Measurements from ENCODE around the gene GIMAP2. TPM values are rescaled to one million over a fixed set of nuclear protein-coding genes. Genes with fewer than 3 reads are reported as not detected.

The GIMAP2 gene
- 0.10 and 0.11 TPM in 2 replicates for polyA plus RNA-seq (2011; rRNA removed)
- polyA minus RNA-seq (2011; rRNA and poly(A)+ RNA removed), result not detected in 2 replicates

- Histone ChIP-seq H3K9me3 (ENCODE audit: control insufficient read depth, insufficient read depth, low read length) (peaks cover 12% of the 10 kb centered on the region), H3K27me3 (ENCODE audit: control insufficient read depth, insufficient read depth, low read length) (no peaks in the 10 kb centered on the region), H3K27ac (ENCODE audit: low read depth, low read length) (no peak within 1 kb of the TSS), H3K4me3 (ENCODE audit: low read depth, low read length) (peak within 1 kb of the TSS; percentile 10; the same call in 1 of the 2 replicates)
- TF ChIP-seq, protein P1, sequence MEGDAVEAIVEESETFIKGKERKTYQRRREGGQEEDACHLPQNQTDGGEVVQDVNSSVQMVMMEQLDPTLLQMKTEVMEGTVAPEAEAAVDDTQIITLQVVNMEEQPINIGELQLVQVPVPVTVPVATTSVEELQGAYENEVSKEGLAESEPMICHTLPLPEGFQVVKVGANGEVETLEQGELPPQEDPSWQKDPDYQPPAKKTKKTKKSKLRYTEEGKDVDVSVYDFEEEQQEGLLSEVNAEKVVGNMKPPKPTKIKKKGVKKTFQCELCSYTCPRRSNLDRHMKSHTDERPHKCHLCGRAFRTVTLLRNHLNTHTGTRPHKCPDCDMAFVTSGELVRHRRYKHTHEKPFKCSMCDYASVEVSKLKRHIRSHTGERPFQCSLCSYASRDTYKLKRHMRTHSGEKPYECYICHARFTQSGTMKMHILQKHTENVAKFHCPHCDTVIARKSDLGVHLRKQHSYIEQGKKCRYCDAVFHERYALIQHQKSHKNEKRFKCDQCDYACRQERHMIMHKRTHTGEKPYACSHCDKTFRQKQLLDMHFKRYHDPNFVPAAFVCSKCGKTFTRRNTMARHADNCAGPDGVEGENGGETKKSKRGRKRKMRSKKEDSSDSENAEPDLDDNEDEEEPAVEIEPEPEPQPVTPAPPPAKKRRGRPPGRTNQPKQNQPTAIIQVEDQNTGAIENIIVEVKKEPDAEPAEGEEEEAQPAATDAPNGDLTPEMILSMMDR (IDR thresholded peaks at IDR 0.05; ENCODE audit: low read depth, low read length), result no peak
- CTCF ChIA-PET, result no interaction called here
- POLR2A ChIA-PET, result no interaction called here
- DNase-seq (ENCODE audit: low read depth, low spot score), result no peak
Observed at GRCh38 chr7:150685219-150686029, at the start of gene GIMAP2. Gene GIMAP2, plus strand, starts transcription at chr7:150685706. Its CDS starts 1,354 bp downstream, at chr7:150687060.

DNA sequence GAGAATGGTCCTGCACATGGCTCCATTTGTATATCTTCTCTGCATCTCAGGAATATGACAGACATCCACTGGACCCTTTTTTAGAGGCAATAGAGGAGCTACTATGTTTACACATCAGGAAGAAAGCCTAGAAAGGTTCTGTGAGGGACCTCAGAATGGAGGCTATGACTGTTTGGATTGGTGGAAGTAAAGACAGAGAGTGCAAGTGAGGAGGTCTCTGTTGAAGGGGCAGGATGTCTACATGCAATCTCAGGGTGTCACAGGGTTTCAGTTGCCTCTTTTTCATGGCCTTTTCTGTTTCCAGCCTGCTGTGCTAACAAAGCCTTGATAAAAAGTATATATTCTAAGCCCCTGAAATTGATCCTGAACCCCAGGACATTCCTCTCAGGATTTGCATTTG, 43.7 kb upstream of the GIMAP2 start:
- TF ChIP-seq, protein P1 (IDR thresholded peaks at IDR 0.05; ENCODE audit: low read depth, low read length), result no peak
- POLR2A ChIA-PET, result no interaction called here
- no peak overlapping the region for H3K4me3 ChIP-seq (ENCODE audit: low read depth, low read length)

GRCh38 chr7:150642926-150643325, 42.6 kb upstream of the GIMAP2 start:
- TF ChIP-seq, protein P1 (IDR thresholded peaks at IDR 0.05; ENCODE audit: low read depth, low read length), result no peak
- Histone ChIP-seq H3K4me3 (ENCODE audit: low read depth, low read length) (no peak overlapping the region), H3K27me3 (ENCODE audit: control insufficient read depth, insufficient read depth, low read length) (no peaks in the 10 kb centered on the region), H3K9me3 (ENCODE audit: control insufficient read depth, insufficient read depth, low read length) (peaks cover 4% of the 10 kb centered on the region), H3K27ac (ENCODE audit: low read depth, low read length) (no peak overlapping the region)
- POLR2A ChIA-PET, result no interaction called here
- CTCF ChIA-PET, result no interaction called here
- DNase-seq (ENCODE audit: low read depth, low spot score), result no peak

More for the DNA sequence above, 43.7 kb upstream of the GIMAP2 start:
- CTCF ChIA-PET, result no interaction called here
- no peak for DNase-seq (ENCODE audit: low read depth, low spot score)
- H3K27me3 ChIP-seq (ENCODE audit: control insufficient read depth, insufficient read depth, low read length), result no peaks in the 10 kb centered on the region
- H3K9me3 ChIP-seq (ENCODE audit: control insufficient read depth, insufficient read depth, low read length), result peaks cover 4% of the 10 kb centered on the region
- H3K27ac ChIP-seq (ENCODE audit: low read depth, low read length), result no peak overlapping the region

DNA sequence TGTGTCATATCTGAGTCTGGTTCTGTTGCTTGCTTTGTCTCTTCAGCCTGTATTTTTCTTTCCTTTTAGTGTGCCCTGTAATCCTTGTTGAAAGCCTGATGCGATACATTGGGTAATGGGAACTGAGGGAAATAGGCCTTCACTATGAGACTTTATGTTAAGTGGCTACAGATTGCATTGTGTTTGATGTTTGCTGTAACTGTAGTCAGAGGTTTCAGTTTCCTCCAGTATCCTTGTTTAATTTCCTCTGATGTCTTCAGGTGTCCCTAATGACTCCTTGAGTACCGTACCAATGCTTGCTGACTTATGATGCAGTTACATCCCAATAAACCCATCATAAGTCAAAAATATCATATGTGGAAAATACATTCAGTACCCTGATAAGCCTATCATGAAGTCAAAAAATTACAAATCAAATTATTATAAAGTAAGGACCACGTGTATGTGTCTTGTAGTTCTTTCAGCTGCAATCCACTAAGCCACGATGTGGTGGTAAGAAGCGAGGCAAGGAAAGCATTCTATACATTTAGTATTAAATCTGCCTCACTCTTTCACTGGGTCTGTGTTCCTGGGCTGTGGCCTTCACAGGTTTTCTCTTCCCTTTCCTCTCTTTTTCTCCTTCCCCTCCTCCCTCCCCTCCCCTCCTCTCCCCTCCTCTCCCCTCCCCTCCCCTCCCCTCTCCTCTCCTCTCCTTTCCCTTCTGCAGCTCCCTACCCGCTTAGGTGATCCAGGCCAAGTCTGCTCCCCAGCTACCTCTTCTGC, 40.1 kb upstream of the GIMAP2 start:
- Histone ChIP-seq H3K9me3 (ENCODE audit: control insufficient read depth, insufficient read depth, low read length) (peaks cover 16% of the 10 kb centered on the region), H3K27ac (ENCODE audit: low read depth, low read length) (no peak overlapping the region), H3K27me3 (ENCODE audit: control insufficient read depth, insufficient read depth, low read length) (no peaks in the 10 kb centered on the region), H3K4me3 (ENCODE audit: low read depth, low read length) (no peak overlapping the region)
- DNase-seq (ENCODE audit: low read depth, low spot score), result no peak
- ChIA-PET POLR2A (no interaction called here), CTCF (no interaction called here)
- TF ChIP-seq, protein P1 (IDR thresholded peaks at IDR 0.05; ENCODE audit: low read depth, low read length), result no peak

All from AG04450 (cell line).